ENCODE results near the gene TTYH3. TPM values are rescaled to one million over a fixed set of nuclear protein-coding genes. Genes with fewer than 3 reads are reported as not detected.
"Not testable (repeated sequence)": the region's sequence is repeated elsewhere in the genome, so short reads cannot be mapped to it uniquely, and the experiment has no call there.

Gene TTYH3
- total RNA-seq, 1 experiment from 2014 or later = 122 TPM

- no peaks in the 10 kb centered on the region for H3K9me3 ChIP-seq (ENCODE audit: control insufficient read depth, low read depth, low read length)
- H3K56ac ChIP-seq (ENCODE audit: insufficient read length, low read depth, low read length) = no peak overlapping the region
- H2BK120ac ChIP-seq (ENCODE audit: low read depth, low read length, poor library complexity, severe bottlenecking) = no peak overlapping the region
- H2BK20ac ChIP-seq (ENCODE audit: low read depth, low read length, poor library complexity, severe bottlenecking) = no peak overlapping the region
- TF ChIP-seq CTCF (conservative IDR thresholded peaks at IDR 0.05) = no peak
- peaks cover 35% of the 10 kb centered on the region for H3K27me3 Mint-ChIP-seq (ENCODE audit: low read depth)
- H3K23me2 ChIP-seq (ENCODE audit: insufficient read length, low read depth, low read length, poor library complexity, severe bottlenecking) = peaks cover 11% of the 10 kb centered on the region
- no peaks in the 10 kb centered on the region for H3K36me3 Mint-ChIP-seq (ENCODE audit: insufficient read depth in 1 of 3, low read depth in 3 of 3)
- no peak overlapping the region for H3K14ac ChIP-seq (ENCODE audit: insufficient read depth, low read length)
- H2BK12ac ChIP-seq (ENCODE audit: insufficient read length, low read depth, low read length) = no peak overlapping the region
- no peaks in the 10 kb centered on the region for H3K79me1 ChIP-seq (ENCODE audit: insufficient read depth, low read depth, low read length, poor library complexity, severe bottlenecking)
- H3K4ac ChIP-seq (ENCODE audit: low read depth, low read length) = no peak overlapping the region
- H4K91ac ChIP-seq (ENCODE audit: insufficient read length, low read depth, low read length) = no peak overlapping the region
- no peak overlapping the region for H3K9ac ChIP-seq (ENCODE audit: extremely low read depth, insufficient read length, low read length)
- no peak overlapping the region for H3K27ac ChIP-seq (ENCODE audit: insufficient read length, low read depth, low read length)
- no peak overlapping the region for H3K23ac ChIP-seq (ENCODE audit: insufficient read length, low read depth, low read length)
- peaks cover 5 to 8% of the 10 kb centered on the region in 2 experiments for H3K4me1 Mint-ChIP-seq
- no peaks in the 10 kb centered on the region for H3K79me2 ChIP-seq (ENCODE audit: insufficient read depth, low read length)
- no peak overlapping the region for H3K4me3 Mint-ChIP-seq
- no peak overlapping the region for H4K5ac ChIP-seq (ENCODE audit: insufficient read length, low read depth, low read length)
- no peak overlapping the region; a peak in 1 of 7 replicates for H3K27ac Mint-ChIP-seq
- no peak overlapping the region for H2BK5ac ChIP-seq (ENCODE audit: insufficient read length, low read length)
- no peaks in the 10 kb centered on the region for H3K4me1 ChIP-seq (ENCODE audit: insufficient read depth, low read length)
- no CpG with 5 or more reads among the region's 14 CpGs for WGBS (ENCODE audit: extremely low coverage, insufficient read length, low lambda C conversion rate)
- no peak overlapping the region for H2AFZ ChIP-seq (ENCODE audit: low read length)
- no peak overlapping the region for H3K4me2 ChIP-seq (ENCODE audit: insufficient read depth, insufficient read length, low read length)
- H3K27me3 ChIP-seq (ENCODE audit: insufficient read depth, low read length) = peaks cover 8% of the 10 kb centered on the region; the same call in 1 of the 2 replicates
- no peak overlapping the region for H2BK15ac ChIP-seq (ENCODE audit: low read depth, low read length)
- H4K8ac ChIP-seq (replicated peaks; ENCODE audit: insufficient read length, low read depth, low read length) = no peak overlapping the region
- no peaks in the 10 kb centered on the region for H3K9me3 Mint-ChIP-seq
- no peaks in the 10 kb centered on the region for H4K20me1 ChIP-seq (ENCODE audit: control insufficient read depth, insufficient read depth, insufficient read length)
- no peak overlapping the region for H2AK5ac ChIP-seq (ENCODE audit: insufficient read length, low read length)
- no peak for DNase-seq
- H3K18ac ChIP-seq (ENCODE audit: insufficient read length, low read depth, low read length) = no peak overlapping the region
- no peak overlapping the region for H3T11ph ChIP-seq (ENCODE audit: low read length)
These were observed 60.8 kb downstream of the TTYH3 start for GRCh38 chr7:2692543-2692942.

GRCh38 chr7:2693420-2694121 lies 61.8 kb downstream of the TTYH3 start:
- not testable (repeated sequence) for H2AK5ac ChIP-seq (ENCODE audit: insufficient read length, low read length); H2BK120ac ChIP-seq (ENCODE audit: low read depth, low read length, poor library complexity, severe bottlenecking); H2BK5ac ChIP-seq (ENCODE audit: insufficient read length, low read length); H3K9ac ChIP-seq (ENCODE audit: extremely low read depth, insufficient read length, low read length); H3K23me2 ChIP-seq (ENCODE audit: insufficient read length, low read depth, low read length, poor library complexity, severe bottlenecking); H3K27ac ChIP-seq (ENCODE audit: insufficient read length, low read depth, low read length); H3K23ac ChIP-seq (ENCODE audit: insufficient read length, low read depth, low read length); H3K79me1 ChIP-seq (ENCODE audit: insufficient read depth, low read depth, low read length, poor library complexity, severe bottlenecking); H3K4ac ChIP-seq (ENCODE audit: low read depth, low read length); H2AFZ ChIP-seq (ENCODE audit: low read length); H3K27me3 ChIP-seq (ENCODE audit: insufficient read depth, low read length); DNase-seq; H3K4me1 ChIP-seq (ENCODE audit: insufficient read depth, low read length); H3K14ac ChIP-seq (ENCODE audit: insufficient read depth, low read length); H3K4me1 Mint-ChIP-seq; H2BK20ac ChIP-seq (ENCODE audit: low read depth, low read length, poor library complexity, severe bottlenecking); H3K4me2 ChIP-seq (ENCODE audit: insufficient read depth, insufficient read length, low read length); H2BK15ac ChIP-seq (ENCODE audit: low read depth, low read length); H4K91ac ChIP-seq (ENCODE audit: insufficient read length, low read depth, low read length); H2BK12ac ChIP-seq (ENCODE audit: insufficient read length, low read depth, low read length); H3K9me3 ChIP-seq (ENCODE audit: control insufficient read depth, low read depth, low read length); H3K56ac ChIP-seq (ENCODE audit: insufficient read length, low read depth, low read length); H3T11ph ChIP-seq (ENCODE audit: low read length); H3K18ac ChIP-seq (ENCODE audit: insufficient read length, low read depth, low read length); H4K20me1 ChIP-seq (ENCODE audit: control insufficient read depth, insufficient read depth, insufficient read length); H3K36me3 Mint-ChIP-seq (ENCODE audit: insufficient read depth in 1 of 3, low read depth in 3 of 3); H3K79me2 ChIP-seq (ENCODE audit: insufficient read depth, low read length); H4K5ac ChIP-seq (ENCODE audit: insufficient read length, low read depth, low read length); H3K4me3 Mint-ChIP-seq; H3K9me3 Mint-ChIP-seq; H4K8ac ChIP-seq (replicated peaks; ENCODE audit: insufficient read length, low read depth, low read length)
- peaks cover 28% of the 10 kb centered on the region for H3K27me3 Mint-ChIP-seq (ENCODE audit: low read depth)
- peak overlapping the region in 1 of 3 experiments; percentile 28; a peak in 2 of 7 replicates for H3K27ac Mint-ChIP-seq
- WGBS (ENCODE audit: extremely low coverage, insufficient read length, low lambda C conversion rate) = no CpG with 5 or more reads among the region's 19 CpGs
